Fibroblast of skin of back (primary cell): ENCODE data around the gene SYNCRIP.
"Not testable (repeated sequence)": the region's sequence is repeated elsewhere in the genome, so short reads cannot be mapped to it uniquely, and the experiment has no call there.

Experiments
- DNase-seq: peaks from one replicate; pipeline ENCODE4 v3.0.0-alpha.2; 2013

Gene SYNCRIP

GRCh38 chr6:85669735-85670194 is 27.1 kb upstream of the SYNCRIP start:
- peak; percentile 75 for DNase-seq

DNA sequence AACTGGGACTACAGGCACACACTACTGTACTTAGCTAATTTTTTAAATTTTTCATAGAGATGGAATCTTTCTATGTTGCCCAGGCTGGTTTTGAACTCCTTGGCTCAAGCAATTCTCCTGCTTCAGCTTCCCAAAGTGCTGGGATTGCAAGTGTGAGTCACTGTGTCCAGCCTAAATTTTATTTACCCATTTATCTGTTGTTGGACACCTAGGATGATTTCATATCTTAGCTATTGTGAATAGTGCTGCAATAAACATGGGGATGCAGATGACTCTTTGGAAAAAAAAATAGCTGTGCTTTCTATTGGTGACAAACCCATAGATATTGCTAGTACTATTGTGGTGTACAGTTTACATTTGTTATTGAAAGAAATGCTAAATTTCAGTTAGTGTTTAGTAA is 19.6 kb upstream of the SYNCRIP start:
- DNase-seq = no peak

GRCh38 chr6:85660181-85660611 is 17.5 kb upstream of the SYNCRIP start:
- peak; percentile 97 for DNase-seq

- DNase-seq = no peak
Measured at GRCh38 chr6:85650606-85651005, 7.9 kb upstream of the SYNCRIP start.

DNA sequence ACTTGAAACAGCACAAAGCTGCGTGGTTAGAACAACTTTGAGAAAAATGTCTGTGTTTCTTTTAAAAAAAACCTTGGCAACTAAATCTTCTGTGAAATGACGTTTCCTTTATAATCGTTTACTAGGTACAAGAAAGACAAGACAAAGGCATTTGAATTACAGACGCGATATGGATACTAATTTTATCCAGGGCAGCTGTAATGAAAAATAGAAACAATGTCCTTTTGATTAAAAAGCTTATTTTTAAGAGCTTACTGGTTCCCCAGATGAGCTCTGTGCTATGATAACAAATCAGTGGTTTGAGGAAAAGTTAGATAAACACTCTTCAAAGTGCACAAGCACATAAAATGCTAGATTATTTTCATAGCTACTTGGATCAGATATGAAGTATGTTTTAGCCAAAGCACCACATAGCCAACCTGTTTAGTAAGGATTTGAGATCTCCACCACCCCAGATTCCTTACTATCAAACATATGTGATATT is 1.6 kb upstream of the SYNCRIP start:
- no peak for DNase-seq

GRCh38 chr6:85643537-85644278 is 1.0 kb upstream of the SYNCRIP start:
- peak; percentile 93 for DNase-seq

GRCh38 chr6:85641897-85642773 is 551 bp downstream of the SYNCRIP start:
- DNase-seq = peak; percentile 52

DNA sequence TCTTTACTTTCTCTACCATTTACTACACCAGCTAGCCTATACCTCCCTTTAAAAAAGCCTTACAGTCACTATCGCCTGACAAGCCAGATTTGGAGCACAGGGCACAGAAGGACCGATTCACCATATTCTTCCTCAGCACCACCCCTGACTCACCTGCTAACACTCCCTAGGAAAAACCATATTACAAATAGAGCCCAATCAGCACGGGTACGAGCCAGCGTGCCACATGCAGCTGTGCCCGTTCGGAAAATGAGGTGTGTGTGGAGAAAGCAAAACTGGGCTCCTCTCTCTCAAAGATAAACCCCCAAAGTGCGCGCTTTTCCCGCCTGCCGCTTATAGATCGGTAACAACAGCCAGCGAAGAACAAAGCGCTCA is 1.2 kb downstream of the SYNCRIP start:
- no peak for DNase-seq

- DNase-seq = no peak
Measured at GRCh38 chr6:85640821-85641220, 1.9 kb downstream of the SYNCRIP start.

DNA sequence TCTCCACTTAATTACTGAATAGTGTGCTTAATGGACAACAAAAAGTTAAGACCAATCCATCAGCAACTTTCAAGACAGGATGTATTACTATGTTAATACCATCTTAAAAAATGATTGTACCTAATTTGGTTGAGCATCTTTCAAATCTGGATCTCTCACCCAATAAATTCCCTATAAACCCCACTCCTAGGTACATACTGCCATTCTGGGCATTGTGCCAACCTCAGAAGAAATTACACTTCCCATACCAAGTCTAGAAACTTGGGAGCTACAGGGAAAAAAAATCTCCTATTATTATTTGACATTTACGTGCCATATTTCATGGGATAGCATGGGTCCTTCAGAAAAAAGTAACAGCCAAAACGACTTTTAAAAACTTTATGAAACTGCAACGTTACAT is 5.1 kb downstream of the SYNCRIP start:
- DNase-seq = no peak

DNA sequence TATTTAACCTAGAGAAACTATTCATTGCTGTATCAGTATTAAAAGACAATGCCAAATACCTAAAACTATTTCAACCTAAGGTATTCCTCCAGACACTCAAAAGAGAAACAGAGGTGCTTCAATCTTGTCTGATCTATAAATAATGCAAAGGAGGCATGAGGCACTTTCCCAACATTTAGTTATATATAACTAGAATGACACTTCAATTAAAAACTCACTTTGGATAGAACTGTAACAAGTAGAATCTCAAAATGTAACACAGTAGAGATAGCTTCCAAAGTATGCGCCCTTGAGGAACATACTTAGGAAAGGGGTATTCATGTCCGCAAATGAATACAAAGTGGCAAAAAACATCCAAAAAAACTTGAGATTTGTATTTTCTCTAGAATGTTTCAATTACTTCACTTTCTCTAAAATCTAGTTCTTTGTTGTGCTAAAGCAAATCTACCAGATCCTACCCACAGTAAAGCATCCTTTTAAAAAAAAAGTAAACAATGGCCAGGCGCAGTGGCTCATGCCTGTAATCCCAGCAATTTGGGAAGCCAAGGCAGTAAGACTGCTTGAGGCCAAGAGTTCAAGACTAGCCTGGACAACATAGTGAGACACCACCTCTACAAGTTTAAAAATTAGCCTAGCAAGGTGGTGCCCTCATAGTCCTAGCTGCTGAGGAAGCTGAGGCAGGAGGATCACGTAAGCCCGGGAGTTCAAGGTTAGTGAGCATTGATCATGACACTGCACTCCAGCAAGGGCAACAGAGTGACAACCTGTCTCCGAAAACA is 10.3 kb downstream of the SYNCRIP start:
- no peak for DNase-seq

GRCh38 chr6:85631117-85631516 is 11.6 kb downstream of the SYNCRIP start:
- not testable (repeated sequence) for DNase-seq

- no peak for DNase-seq
Measured at GRCh38 chr6:85628353-85628752, 14.3 kb downstream of the SYNCRIP start.

- DNase-seq = peak; percentile 60
Measured at GRCh38 chr6:85620308-85620707, 22.4 kb downstream of the SYNCRIP start.

- DNase-seq = no peak
Measured at GRCh38 chr6:85614780-85615179, 27.9 kb downstream of the SYNCRIP start.

GRCh38 chr6:85612690-85613474 is 29.8 kb downstream of the SYNCRIP start:
- no peak for DNase-seq

- no peak for DNase-seq
Measured at GRCh38 chr6:85610182-85610895, 32.3 kb downstream of the SYNCRIP start.

GRCh38 chr6:85602100-85602499 is 40.6 kb downstream of the SYNCRIP start:
- DNase-seq = no peak

- no peak for DNase-seq
Measured at GRCh38 chr6:85600713-85601313, 41.9 kb downstream of the SYNCRIP start.

GRCh38 chr6:85594197-85594930 is 48.3 kb downstream of the SYNCRIP start:
- DNase-seq = peak; percentile 6
